Effector memory CD4-positive, alpha-beta T cell (primary cell): Measurements from ENCODE around the gene STXBP5L.
"Not testable (repeated sequence)": the region's sequence is repeated elsewhere in the genome, so short reads cannot be mapped to it uniquely, and the experiment has no call there.

Experiments used
- DNase-seq, 3 donors: peaks; one replicate each; pipeline ENCODE4 v3.0.0-alpha.2; 2020
- H3K27ac ChIP-seq: 2 replicates; pipeline ENCODE4 v1.7.0; 2013; ENCODE audit warnings: mild to moderate bottlenecking, low read length, moderate library complexity; ENCODE audit not compliant: insufficient read depth, poor library complexity, severe bottlenecking
- H3K27me3 ChIP-seq: replicated peaks from 2 replicates; pipeline ENCODE4 v1.7.0; 2013; ENCODE audit warnings: mild to moderate bottlenecking, low read length; ENCODE audit not compliant: insufficient read depth, control insufficient read depth, poor library complexity, severe bottlenecking
- H3K36me3 ChIP-seq: 2 replicates; pipeline ENCODE4 v1.7.0; 2013; ENCODE audit warnings: mild to moderate bottlenecking, low read length, moderate library complexity; ENCODE audit not compliant: control insufficient read depth, insufficient read depth
- H3K4me1 ChIP-seq: 2 replicates; pipeline ENCODE4 v1.7.0; 2013; ENCODE audit warnings: low read length, mild to moderate bottlenecking; ENCODE audit not compliant: control insufficient read depth, insufficient read depth, poor library complexity, severe bottlenecking
- H3K4me3 ChIP-seq: 2 replicates; pipeline ENCODE4 v1.7.0; 2013; ENCODE audit warnings: low read length, low read depth, mild to moderate bottlenecking; ENCODE audit not compliant: insufficient read depth, poor library complexity, severe bottlenecking
- H3K9me3 ChIP-seq: 2 replicates; pipeline ENCODE4 v1.7.0; 2013; ENCODE audit warnings: mild to moderate bottlenecking, low read length, moderate library complexity; ENCODE audit not compliant: control insufficient read depth

The STXBP5L gene

GRCh38 chr3:120985242-120985641 lies 77.2 kb downstream of the STXBP5L start:
- Histone ChIP-seq H3K4me1 (no peaks in the 10 kb centered on the region), H3K4me3 (no peak overlapping the region), H3K36me3 (no peaks in the 10 kb centered on the region), H3K27me3 (no peaks in the 10 kb centered on the region), H3K27ac (no peak overlapping the region), H3K9me3 (no peaks in the 10 kb centered on the region)
- no peak for DNase-seq

- H3K4me1 ChIP-seq: no peaks in the 10 kb centered on the region
- no peak overlapping the region for H3K4me3 ChIP-seq
- no peaks in the 10 kb centered on the region for H3K9me3 ChIP-seq
- no peaks in the 10 kb centered on the region for H3K27me3 ChIP-seq
- H3K36me3 ChIP-seq: no peaks in the 10 kb centered on the region
- DNase-seq: no peak
- H3K27ac ChIP-seq: no peak overlapping the region
Measured at GRCh38 chr3:120988994-120989393, 81.0 kb downstream of the STXBP5L start.

GRCh38 chr3:121018917-121019321 lies 110.9 kb downstream of the STXBP5L start:
- Histone ChIP-seq H3K27me3 (no peaks in the 10 kb centered on the region), H3K4me3 (no peak overlapping the region), H3K27ac (no peak overlapping the region)

GRCh38 chr3:121063628-121064027 lies 155.6 kb downstream of the STXBP5L start:
- H3K36me3 ChIP-seq: no peaks in the 10 kb centered on the region
- DNase-seq: no peak
- H3K4me3 ChIP-seq: no peak overlapping the region
- H3K9me3 ChIP-seq: no peaks in the 10 kb centered on the region
- H3K27me3 ChIP-seq: no peaks in the 10 kb centered on the region
- no peaks in the 10 kb centered on the region for H3K4me1 ChIP-seq
- no peak overlapping the region for H3K27ac ChIP-seq

More at GRCh38 chr3:121018917-121019321, 110.9 kb downstream of the STXBP5L start:
- Histone ChIP-seq H3K36me3 (no peaks in the 10 kb centered on the region), H3K4me1 (no peaks in the 10 kb centered on the region), H3K9me3 (no peaks in the 10 kb centered on the region)
- DNase-seq: no peak

- no peaks in the 10 kb centered on the region for H3K9me3 ChIP-seq
Measured at GRCh38 chr3:121064121-121064520, 156.1 kb downstream of the STXBP5L start.

GRCh38 chr3:121072133-121072532 lies 164.1 kb downstream of the STXBP5L start:
- Histone ChIP-seq H3K27ac (no peak overlapping the region), H3K4me3 (no peak overlapping the region), H3K27me3 (no peaks in the 10 kb centered on the region), H3K9me3 (no peaks in the 10 kb centered on the region), H3K36me3 (no peaks in the 10 kb centered on the region), H3K4me1 (no peaks in the 10 kb centered on the region)
- no peak for DNase-seq

More at GRCh38 chr3:121064121-121064520, 156.1 kb downstream of the STXBP5L start:
- Histone ChIP-seq H3K36me3 (no peaks in the 10 kb centered on the region), H3K27ac (no peak overlapping the region), H3K4me3 (no peak overlapping the region), H3K27me3 (no peaks in the 10 kb centered on the region), H3K4me1 (no peaks in the 10 kb centered on the region)
- no peak for DNase-seq

DNA sequence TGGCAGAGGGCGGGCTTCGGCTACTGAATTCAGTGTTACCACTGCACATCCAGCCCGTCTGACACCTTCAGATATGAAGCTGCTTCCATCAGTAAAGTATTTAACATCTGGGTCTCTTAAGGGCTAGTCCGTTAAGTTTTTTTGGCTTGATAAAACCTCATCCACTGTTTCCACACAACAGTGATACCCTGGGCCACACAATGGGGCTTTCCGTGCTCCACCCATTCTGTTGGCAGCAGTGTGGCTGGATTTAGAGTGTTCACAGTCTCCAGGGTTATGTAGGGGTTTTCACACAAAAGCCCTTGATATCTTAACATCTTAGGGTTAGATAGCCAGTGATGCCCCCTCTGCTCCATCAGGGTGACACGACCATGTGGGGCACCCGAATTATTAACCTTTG lies 165.0 kb downstream of the STXBP5L start:
- no peak for DNase-seq
- H3K4me1 ChIP-seq: no peaks in the 10 kb centered on the region
- H3K9me3 ChIP-seq: no peaks in the 10 kb centered on the region
- no peak overlapping the region for H3K27ac ChIP-seq
- H3K4me3 ChIP-seq: no peak overlapping the region
- H3K36me3 ChIP-seq: no peaks in the 10 kb centered on the region
- H3K27me3 ChIP-seq: no peaks in the 10 kb centered on the region

GRCh38 chr3:121075191-121075590 lies 167.2 kb downstream of the STXBP5L start:
- no peaks in the 10 kb centered on the region for H3K9me3 ChIP-seq
- no peaks in the 10 kb centered on the region for H3K4me1 ChIP-seq
- no peak for DNase-seq
- no peak overlapping the region for H3K27ac ChIP-seq
- no peaks in the 10 kb centered on the region for H3K36me3 ChIP-seq
- H3K27me3 ChIP-seq: no peaks in the 10 kb centered on the region
- no peak overlapping the region for H3K4me3 ChIP-seq

DNA sequence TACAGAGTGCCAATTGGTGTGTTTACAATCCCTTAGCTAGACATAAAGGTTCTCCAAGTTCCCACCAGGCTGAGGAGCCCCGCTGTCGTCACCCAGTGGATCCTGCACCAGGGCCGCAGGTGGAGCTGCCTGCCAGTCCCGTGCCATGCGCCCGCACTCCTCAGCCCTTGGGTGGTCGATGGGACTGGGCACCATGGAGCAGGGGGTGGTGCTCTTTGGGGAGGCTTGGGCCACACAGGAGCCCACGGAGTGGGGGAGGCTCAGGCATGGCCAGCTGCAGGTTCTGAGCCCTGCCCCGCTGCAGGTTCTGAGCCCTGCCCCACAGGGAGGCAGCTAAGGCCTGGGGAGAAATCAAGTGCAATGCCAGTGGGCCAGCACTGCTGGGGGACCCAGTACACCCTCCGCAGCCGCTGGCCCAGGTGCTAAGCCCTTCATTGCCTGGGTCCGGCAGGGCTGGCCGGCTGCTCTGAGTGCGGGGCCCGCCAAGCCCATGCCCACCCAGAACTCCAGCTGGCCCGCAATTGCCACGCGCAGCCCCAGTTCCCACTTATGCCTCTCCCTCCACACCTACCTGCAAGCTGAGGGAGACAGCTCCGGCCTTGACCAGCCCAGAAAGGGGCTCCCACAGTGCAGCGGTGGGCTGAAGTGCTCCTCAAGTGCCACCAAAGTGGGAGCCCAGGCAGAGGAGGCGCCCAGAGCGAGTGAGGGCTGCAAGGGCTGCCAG lies 170.5 kb downstream of the STXBP5L start:
- not testable (repeated sequence) for H3K36me3 ChIP-seq, DNase-seq, H3K4me1 ChIP-seq, H3K9me3 ChIP-seq, H3K27ac ChIP-seq, H3K27me3 ChIP-seq, H3K4me3 ChIP-seq

DNA sequence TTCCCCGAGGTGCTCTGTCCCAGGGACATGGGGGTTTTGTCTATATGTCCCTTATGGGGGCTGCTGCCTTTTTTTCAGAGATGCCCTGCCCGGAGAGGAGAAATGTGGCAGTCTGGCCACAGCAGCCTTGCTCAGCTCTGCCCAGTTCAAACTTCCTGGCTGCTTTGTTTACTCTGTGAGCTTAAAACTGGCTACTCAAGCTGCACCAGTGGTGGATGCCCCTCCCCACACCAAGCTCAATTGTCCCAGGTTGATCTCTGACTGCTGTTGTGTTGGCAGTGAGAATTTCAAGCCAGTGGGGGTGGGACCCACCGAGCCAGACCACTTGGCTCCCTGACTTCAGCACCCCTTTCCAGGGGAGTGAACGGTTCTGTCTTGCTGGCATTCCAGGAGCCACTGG lies 188.9 kb downstream of the STXBP5L start:
- H3K27me3 ChIP-seq: no peaks in the 10 kb centered on the region
- DNase-seq: no peak
- no peak overlapping the region for H3K27ac ChIP-seq
- H3K9me3 ChIP-seq: no peaks in the 10 kb centered on the region
- no peak overlapping the region for H3K4me3 ChIP-seq
- no peaks in the 10 kb centered on the region for H3K36me3 ChIP-seq
- no peaks in the 10 kb centered on the region for H3K4me1 ChIP-seq
